Activated T-cell treated with anti-CD3 and anti-CD28 coated beads, Interleukin-2, amount 50 U/mL, for 24 hours (primary cell): ENCODE data around the gene NRIP2.

Experiments
- DNase-seq: peaks from one replicate; pipeline ENCODE4 v3.0.0-alpha.2; 2020
- H3K27ac Mint-ChIP-seq: 2 replicates; pipeline ENCODE4 v1.8.0; 2020; ENCODE audit warnings: mild to moderate bottlenecking, mixed read lengths
- H3K27me3 Mint-ChIP-seq: 2 replicates; pipeline ENCODE4 v1.8.0; 2020; ENCODE audit warnings: mixed read lengths
- H3K36me3 Mint-ChIP-seq: 2 replicates; pipeline ENCODE4 v1.8.0; 2020; ENCODE audit warnings: low read depth, mixed read lengths
- H3K4me1 Mint-ChIP-seq: 2 replicates; pipeline ENCODE4 v1.8.0; 2020; ENCODE audit warnings: low read depth, mixed read lengths
- H3K4me3 Mint-ChIP-seq: 2 replicates; pipeline ENCODE4 v1.8.0; 2020; ENCODE audit warnings: mild to moderate bottlenecking, moderate library complexity, mixed read lengths
- H3K9me3 Mint-ChIP-seq: 2 replicates; pipeline ENCODE4 v1.8.0; 2020; ENCODE audit warnings: mixed read lengths

The NRIP2 gene

GRCh38 chr12:2785017-2785416 lies 49.8 kb downstream of the NRIP2 start:
- peaks cover 8% of the 10 kb centered on the region for H3K4me1 Mint-ChIP-seq
- no peak for DNase-seq
- no peaks in the 10 kb centered on the region for H3K36me3 Mint-ChIP-seq
- H3K9me3 Mint-ChIP-seq = no peaks in the 10 kb centered on the region
- no peak overlapping the region for H3K4me3 Mint-ChIP-seq
- peaks cover 20% of the 10 kb centered on the region for H3K27me3 Mint-ChIP-seq
- H3K27ac Mint-ChIP-seq = no peak overlapping the region

- Mint-ChIP-seq H3K36me3 (no peaks in the 10 kb centered on the region), H3K4me1 (peaks cover 8% of the 10 kb centered on the region), H3K27ac (no peak overlapping the region), H3K4me3 (peak overlapping the region; percentile 73), H3K9me3 (no peaks in the 10 kb centered on the region), H3K27me3 (peaks cover 20% of the 10 kb centered on the region)
- DNase-seq = peak; percentile 72
Observed at GRCh38 chr12:2783936-2784600, 50.8 kb downstream of the NRIP2 start.

GRCh38 chr12:2779281-2779680 lies 55.6 kb downstream of the NRIP2 start:
- Mint-ChIP-seq H3K9me3 (no peaks in the 10 kb centered on the region), H3K4me1 (peaks cover 7% of the 10 kb centered on the region), H3K27me3 (peaks cover 13% of the 10 kb centered on the region), H3K36me3 (no peaks in the 10 kb centered on the region), H3K27ac (no peak overlapping the region), H3K4me3 (no peak overlapping the region)
- DNase-seq = no peak

GRCh38 chr12:2776129-2776806 lies 58.6 kb downstream of the NRIP2 start:
- Mint-ChIP-seq H3K9me3 (no peaks in the 10 kb centered on the region), H3K27me3 (peaks cover 2% of the 10 kb centered on the region), H3K4me1 (no peaks in the 10 kb centered on the region), H3K36me3 (no peaks in the 10 kb centered on the region), H3K4me3 (no peak overlapping the region), H3K27ac (no peak overlapping the region)
- DNase-seq = no peak

GRCh38 chr12:2775431-2775830 lies 59.4 kb downstream of the NRIP2 start:
- no peak for DNase-seq
- peaks cover 2% of the 10 kb centered on the region for H3K27me3 Mint-ChIP-seq
- H3K4me1 Mint-ChIP-seq = no peaks in the 10 kb centered on the region
- no peaks in the 10 kb centered on the region for H3K9me3 Mint-ChIP-seq
- no peaks in the 10 kb centered on the region for H3K36me3 Mint-ChIP-seq
- no peak overlapping the region for H3K27ac Mint-ChIP-seq
- H3K4me3 Mint-ChIP-seq = no peak overlapping the region
